H7 (cell line): ENCODE measurements around the gene PAM16. TPM values are rescaled to one million over a fixed set of nuclear protein-coding genes. Genes with fewer than 3 reads are reported as not detected.

ENCODE experiments used
- DNase-seq: peaks from one replicate; pipeline ENCODE4 v3.0.0; 2012
- H3K27me3 ChIP-seq: 2 replicates; pipeline ENCODE4 v1.6.0; 2011; ENCODE audit warnings: mild to moderate bottlenecking, low read length; ENCODE audit not compliant: control insufficient read depth, insufficient read depth
- H3K36me3 ChIP-seq: replicated peaks from 2 replicates; pipeline ENCODE4 v1.5.1; 2011; ENCODE audit warnings: low read length; ENCODE audit not compliant: control insufficient read depth, insufficient read depth
- H3K4me3 ChIP-seq: 2 replicates; pipeline ENCODE4 v1.5.1; 2011; ENCODE audit warnings: low read depth, mild to moderate bottlenecking, control low read depth, low read length, moderate library complexity; ENCODE audit not compliant: insufficient read depth
- total RNA-seq: library from RNA; depleted of rRNA; stranded (reverse); fragments of >200 nt; shearing (Covaris generic); gene quantifications from 2 replicates; pipeline ENCODE4 v1.2.3, GENCODE V29; 2014

PAM16 gene
- total RNA-seq, 1 experiment from 2014 or later = 115 TPM

DNA sequence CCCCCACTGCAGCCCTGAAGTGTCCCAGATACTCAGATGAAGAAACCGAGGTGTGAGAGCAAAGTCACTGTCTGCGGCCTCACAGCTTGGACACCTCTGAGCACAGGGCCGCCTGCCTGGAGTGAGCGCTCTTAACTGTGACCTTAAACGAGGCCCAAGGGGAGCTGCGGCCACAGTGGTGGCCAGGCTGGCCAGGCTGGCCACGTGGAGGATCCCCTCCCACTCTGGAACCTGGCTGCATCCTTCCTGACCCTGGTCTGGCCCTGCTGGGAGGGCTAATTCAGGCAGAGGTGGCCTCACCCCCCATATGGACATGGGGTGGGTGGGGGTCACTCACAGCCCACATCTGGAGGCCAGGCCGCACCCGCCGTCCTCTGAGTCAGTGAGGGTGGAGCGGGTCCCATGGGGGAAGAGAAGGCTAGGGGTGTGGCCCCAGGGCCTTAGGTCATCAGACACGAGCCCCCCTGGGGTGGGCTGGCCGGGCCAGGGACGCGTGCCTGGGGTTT, 27.1 kb upstream of the PAM16 start:
- no peak overlapping the region for H3K4me3 ChIP-seq
- H3K27me3 ChIP-seq = no peaks in the 10 kb centered on the region
- no peak for DNase-seq
- no peaks in the 10 kb centered on the region for H3K36me3 ChIP-seq

DNA sequence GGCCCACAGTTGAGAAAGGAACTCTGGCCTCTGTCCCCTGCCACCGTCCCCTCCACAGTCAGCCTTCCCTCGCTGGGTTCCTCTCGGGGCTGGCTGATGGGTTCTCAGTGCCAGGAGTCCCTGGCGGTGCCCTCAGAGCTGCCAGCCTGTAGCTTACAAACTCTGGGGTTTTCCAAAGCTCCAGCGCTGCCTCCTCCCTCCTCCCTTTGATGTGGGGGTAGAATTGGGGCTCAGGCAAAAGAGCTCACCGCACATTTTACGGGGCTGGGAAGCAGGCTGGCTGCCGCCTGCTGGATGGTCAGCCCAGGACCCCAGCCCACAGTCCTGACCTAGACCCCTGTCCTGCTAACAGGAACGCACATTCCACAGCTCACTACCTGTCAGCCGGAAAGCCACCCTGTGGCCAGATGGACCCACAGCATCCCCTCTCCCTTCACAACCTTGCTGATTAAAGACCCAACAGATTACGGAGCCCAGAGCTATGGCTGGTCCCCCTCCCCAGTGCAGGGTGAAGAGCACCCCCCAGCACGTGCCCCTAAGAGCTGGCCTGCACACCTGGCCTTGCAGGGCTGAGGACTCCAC, 26.5 kb upstream of the PAM16 start:
- H3K36me3 ChIP-seq = no peaks in the 10 kb centered on the region
- H3K4me3 ChIP-seq = no peak overlapping the region
- H3K27me3 ChIP-seq = no peaks in the 10 kb centered on the region
- DNase-seq = peak; percentile 90

DNA sequence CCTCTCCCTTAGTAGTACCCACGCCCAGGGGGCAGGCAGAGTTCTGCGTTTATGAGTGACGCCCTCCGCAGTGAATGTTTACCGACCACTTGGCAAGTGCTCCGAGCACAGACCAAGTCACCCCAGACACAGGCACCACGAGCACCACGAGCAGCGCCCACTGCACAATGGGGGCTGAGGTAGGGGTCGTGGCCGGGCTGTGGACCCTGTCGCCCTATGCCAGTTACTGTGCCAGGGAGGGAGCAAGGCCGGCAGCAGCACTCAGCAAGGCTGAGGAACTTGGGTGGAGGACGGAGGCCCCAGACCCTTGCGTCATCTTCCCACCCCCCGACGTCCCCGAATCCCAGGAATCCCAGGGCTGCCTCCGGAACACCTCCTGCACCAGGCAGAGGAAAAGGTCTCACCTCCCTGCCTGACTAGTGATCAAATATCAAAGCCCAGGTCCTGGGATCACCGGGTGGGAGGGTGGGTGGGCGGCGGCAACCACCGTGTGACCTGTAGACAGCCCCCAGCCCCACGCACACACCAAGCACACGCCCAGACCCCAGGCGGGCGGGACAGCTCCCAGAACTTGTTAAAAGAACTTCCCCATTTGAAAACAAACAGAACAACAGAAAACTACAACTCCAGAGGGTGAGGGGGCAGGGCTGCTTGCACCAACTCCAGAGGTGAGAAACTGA, 25.9 kb upstream of the PAM16 start:
- Histone ChIP-seq H3K36me3 (no peaks in the 10 kb centered on the region), H3K4me3 (no peak overlapping the region), H3K27me3 (peaks cover 2% of the 10 kb centered on the region)
- peak; percentile 85 for DNase-seq

DNA sequence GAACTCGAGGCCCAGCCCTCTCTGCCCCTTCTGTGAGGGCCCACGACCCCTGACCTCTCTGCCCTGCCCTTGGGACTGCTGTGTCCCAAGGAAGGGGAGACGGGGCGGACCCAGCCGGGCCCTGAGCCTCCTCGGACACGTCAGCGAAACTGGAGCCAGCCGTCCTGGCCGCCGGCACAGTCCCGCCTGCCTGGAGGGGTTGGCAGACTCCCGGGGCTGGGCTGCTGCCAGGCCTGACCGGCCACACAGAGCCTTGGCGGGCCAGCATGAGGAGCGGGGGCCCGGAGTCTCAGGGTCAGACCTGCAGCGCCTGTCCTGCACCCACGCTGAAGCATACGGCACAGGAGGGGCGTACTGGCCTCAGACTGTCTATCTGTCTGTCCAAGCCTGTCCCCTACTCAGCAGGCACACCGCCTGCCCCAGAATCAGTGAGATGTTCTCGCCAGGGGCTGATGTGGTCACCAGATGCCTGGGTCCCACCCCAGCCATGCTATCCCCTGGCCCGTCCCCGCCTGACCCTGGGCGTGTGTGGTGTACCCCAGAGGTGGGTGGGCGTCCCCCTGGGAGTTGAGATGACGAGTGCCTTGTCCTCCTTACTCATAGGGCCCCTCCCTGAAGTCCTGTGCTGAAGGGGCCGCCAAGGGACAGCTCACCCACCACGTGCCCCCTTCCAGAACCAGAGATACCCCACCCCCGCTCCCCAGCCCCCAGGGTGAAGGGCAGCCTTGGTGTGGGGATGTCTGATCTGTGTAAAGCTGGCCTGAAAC, 25.2 kb upstream of the PAM16 start:
- Histone ChIP-seq H3K4me3 (no peak overlapping the region), H3K27me3 (peaks cover 3% of the 10 kb centered on the region), H3K36me3 (no peaks in the 10 kb centered on the region)
- DNase-seq = no peak

DNA sequence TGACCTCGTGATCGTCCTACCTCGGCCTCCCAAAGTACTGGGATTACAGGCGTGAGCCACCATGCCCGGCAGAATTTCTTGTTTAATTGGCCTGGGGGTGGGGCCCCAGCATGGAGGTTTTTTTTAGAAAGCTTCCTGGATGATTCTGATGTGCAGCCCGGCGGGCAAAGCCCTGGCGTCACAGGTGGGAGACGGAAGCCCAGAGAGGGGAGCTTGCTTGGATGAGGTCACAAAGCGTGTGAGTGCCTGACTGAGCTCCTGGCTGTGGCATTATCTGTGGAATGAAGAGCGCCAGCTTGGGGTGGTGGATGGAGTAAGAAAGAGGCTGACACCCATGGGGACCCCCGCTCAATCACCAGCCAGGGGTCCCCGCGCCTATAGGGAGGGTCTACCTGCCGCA, 24.6 kb upstream of the PAM16 start:
- H3K36me3 ChIP-seq = no peaks in the 10 kb centered on the region
- peaks cover 3% of the 10 kb centered on the region for H3K27me3 ChIP-seq
- H3K4me3 ChIP-seq = no peak overlapping the region
- DNase-seq = no peak

DNA sequence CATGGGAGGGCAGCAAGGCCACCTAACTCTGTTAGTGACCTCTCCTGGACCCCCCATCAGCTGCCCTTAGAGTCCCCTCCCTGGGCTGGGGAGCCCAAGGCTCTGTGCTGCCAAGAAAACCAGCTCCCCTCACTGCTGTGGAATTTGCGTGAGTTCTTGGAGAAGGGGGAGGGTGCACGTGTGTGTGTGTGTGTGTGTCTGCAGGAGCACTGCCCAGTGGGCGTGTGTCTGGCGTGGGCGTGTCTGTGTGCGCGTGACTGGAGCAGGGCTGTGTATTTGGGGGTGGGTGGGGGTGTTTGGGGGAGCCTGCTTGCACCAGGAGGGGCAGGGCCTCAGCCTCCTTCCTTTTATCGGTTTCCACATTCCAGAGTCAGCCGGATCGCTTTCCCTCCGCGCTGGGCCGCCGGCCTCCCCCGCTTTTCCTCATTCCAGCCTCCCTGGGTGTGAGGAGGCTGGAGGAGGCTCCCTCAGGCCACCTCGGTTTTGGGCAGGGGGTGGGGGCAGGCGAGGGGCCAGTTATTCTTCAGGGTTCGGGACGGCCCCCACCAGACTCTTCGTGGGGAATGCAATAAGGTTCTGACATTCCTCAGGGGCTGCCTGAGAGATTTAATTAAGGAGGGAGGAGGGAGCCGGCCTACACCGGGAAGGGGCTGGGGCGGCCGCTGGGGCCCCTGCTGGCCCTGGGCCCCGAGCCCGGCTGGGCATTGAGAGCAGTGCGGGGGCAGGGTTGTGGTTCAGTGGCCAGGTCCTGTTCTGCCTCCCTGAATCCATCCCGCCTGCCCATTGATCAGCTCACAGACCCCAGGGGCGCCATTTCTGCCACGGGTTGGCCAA, 23.0 kb upstream of the PAM16 start:
- peak; percentile 92 for DNase-seq
- Histone ChIP-seq H3K36me3 (no peaks in the 10 kb centered on the region), H3K27me3 (peaks cover 3% of the 10 kb centered on the region), H3K4me3 (no peak overlapping the region)

DNA sequence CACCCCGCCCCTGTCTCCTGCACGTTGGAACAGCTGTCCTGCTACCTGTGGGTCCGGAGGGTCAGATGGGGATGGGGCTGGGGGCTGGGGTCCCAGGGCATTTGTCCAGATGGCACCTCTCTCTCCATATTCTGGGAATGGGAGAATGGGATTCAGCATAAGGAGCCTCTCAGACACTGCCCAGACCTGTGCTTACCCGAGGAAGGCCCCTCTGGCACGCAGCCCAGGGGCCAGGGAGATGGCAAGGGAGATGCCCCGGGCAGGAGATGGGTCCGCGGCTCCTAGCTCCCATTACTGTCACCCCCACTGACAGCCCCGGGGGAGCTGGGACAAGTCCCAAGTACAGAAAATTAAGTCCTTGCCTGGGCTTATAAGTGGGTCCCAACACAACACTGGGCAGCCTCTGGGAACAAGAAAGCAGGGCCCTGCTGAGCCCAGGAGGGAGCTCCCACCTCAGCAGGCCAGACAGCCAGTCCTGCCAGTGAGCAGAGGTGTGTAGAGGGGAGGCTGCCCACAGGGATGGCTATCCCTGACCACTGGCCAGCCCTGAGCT, 22.3 kb upstream of the PAM16 start:
- Histone ChIP-seq H3K27me3 (peaks cover 3% of the 10 kb centered on the region), H3K4me3 (no peak overlapping the region), H3K36me3 (no peaks in the 10 kb centered on the region)
- peak; percentile 66 for DNase-seq

DNA sequence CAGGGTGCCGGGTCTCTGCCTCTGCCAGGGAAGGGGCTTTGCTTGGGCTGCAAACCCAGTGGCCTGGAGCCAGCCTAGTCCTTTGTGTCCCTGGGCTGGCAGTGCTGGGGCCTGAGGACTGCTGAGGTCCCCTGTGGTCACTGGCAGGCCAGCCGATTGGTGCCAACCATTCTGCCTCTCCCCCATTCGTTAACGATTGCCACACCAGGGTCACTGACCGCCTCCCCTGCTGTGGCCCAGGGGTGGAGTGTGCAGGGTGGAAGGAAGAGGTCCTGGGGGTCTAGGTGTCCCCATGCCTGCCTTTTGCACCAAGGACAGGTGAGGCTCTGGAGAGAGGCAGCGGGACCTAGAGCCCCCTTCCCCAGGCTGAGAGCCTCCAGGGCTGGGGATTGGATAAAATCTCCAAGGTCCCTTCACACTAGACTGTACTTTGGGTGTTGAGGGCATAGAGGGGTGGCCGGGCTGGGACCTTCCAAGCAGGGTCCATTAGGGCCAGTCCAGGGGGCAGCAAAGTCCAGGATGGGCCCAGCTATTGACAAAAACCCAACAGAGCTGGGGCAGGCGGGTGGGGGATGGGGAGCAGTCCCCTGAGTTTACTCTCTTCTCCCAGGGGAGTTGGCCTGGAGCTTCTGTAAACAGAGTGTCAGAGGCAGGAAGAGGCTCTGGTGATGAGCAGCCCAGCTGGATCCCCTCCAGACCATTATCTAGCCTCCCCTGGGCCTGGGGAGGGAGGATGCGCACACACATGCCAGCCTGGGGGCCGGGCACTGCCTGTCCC, 21.6 kb upstream of the PAM16 start:
- Histone ChIP-seq H3K27me3 (peaks cover 3% of the 10 kb centered on the region), H3K4me3 (peak overlapping the region; percentile 40; the same call in 1 of the 2 replicates), H3K36me3 (no peaks in the 10 kb centered on the region)
- peak; percentile 85 for DNase-seq

DNA sequence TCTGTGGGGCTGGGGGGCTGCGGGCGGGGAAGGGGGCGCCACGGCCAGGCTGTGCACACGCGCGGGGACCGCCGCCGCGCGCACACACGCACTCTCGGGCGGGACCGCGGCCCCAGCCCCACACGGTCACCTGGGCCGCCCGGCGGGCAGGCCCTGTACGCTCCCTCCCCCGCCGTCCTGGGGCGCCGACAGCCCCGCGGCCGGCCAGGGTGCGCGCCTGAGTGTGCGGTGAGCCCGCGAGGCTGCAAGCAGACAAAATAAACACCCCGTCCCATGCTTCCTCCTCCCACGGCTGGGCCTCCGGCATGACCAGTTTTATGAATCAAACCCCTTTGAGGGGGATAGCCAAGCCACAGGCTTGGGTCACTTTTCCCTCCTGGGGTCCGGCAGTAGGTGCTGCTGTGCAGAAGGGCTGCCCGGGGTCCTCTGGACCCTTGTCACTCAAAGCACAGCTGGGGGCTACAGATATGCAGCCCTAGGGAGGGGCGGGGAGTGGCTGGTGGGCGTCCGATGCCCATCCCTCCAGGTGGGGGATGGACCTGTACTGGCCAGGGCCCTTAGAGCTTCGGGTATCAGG, 21.0 kb upstream of the PAM16 start:
- Histone ChIP-seq H3K36me3 (no peaks in the 10 kb centered on the region), H3K4me3 (peak overlapping the region; percentile 40), H3K27me3 (peaks cover 3% of the 10 kb centered on the region)
- DNase-seq = peak; percentile 82

DNA sequence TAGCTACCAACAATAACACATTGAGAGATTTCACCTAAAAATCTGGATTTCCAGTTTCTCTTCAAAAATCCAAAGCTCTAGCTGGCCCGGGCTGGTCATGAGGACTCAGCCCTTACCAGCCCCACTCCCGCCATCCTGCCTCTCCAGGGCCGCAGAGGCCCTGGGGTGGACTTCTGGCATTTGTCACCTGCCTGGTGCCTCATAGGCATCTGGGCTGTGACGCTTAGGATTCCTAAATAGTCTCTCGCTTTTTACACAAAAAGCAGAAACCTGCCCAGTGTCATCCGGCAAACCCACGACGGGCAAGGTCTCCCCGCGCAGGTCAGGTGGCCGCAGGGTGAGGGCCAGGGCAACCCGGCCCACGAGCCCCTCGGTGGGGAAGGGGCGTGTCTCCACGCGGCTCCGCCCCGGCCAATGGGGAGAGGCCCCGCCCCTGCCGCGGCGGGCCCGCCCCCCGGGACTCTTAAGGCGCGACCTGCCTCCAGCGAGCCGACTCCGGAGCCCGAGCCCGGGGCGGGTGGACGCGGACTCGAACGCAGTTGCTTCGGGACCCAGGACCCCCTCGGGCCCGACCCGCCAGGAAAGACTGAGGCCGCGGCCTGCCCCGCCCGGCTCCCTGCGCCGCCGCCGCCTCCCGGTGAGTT, 20.4 kb upstream of the PAM16 start, which contains the start of gene VASN:
Gene VASN, plus strand, starts transcription at position 492 of the 644 bp plus-strand sequence. CDS start 9,030 bp downstream, outside the sequence.
- Histone ChIP-seq H3K27me3 (peaks cover 3% of the 10 kb centered on the region), H3K4me3 (peak within 1 kb of the TSS; percentile 40), H3K36me3 (no peaks in the 10 kb centered on the region)
- peak; percentile 100 for DNase-seq

DNA sequence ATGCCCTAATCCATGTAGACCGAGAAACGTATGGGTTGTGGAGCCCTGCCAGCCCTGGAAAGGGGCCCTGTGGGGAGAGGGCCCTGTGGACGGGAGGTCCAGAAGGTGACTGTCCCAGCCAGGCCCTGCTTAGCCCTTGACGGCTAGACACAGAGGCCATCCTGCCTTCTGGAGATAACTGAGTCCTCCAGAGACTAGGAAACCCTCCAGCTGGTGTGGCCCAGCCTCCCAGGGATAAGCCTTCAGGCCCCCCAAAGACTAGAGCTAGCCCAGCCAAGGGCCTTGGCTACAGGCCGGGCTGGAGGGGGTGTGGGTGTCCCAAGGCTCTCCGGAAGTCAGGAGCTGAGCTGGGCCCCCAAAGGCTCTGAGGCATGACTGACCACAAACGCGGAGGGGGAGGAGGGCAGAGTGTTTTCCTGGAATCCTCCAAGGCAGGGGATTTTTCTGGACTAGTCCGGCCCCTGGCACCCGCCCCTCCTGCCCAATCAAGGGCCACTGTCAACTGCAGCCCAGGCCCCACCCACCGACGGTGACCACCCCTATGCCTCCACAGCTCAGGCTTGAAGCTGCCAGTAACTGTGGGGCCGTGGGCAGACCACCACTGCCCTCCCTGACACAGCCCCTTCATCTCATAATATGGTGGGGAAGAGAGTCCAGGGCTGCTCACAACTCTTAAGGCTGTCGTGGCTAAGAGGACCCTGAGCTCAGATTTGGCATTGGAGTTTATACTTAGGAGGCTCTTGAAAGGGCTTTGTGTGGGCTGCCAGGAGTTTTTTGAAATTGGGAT, 19.6 kb upstream of the PAM16 start:
- H3K36me3 ChIP-seq = no peaks in the 10 kb centered on the region
- no peak overlapping the region for H3K4me3 ChIP-seq
- DNase-seq = no peak
- peaks cover 3% of the 10 kb centered on the region for H3K27me3 ChIP-seq

DNA sequence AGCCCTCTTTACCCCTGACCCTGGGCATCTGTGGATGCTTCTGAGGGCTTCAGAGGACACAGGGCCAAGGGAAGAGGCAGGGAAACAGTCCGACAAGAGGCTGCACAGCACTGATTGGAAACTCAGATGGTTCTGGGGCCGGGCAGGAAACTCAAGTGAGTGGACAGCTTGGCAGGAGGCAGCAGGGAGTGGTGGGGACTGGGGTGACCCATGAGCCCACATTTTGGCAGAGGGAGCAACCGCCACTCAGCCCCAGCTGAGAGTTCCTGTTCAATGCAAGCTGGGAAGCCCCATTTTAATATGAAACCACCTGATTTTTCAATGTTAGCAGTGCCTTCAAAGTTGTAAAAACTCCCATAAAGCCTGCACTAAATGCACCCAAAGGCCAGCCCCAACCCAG, 19.0 kb upstream of the PAM16 start:
- Histone ChIP-seq H3K36me3 (no peaks in the 10 kb centered on the region), H3K27me3 (peaks cover 3% of the 10 kb centered on the region), H3K4me3 (no peak overlapping the region)
- DNase-seq = no peak
